Heart right ventricle (tissue), 16 donors: Measurements from ENCODE around the gene TYMS. TPM values are rescaled to one million over a fixed set of nuclear protein-coding genes. Genes with fewer than 3 reads are reported as not detected.

Experiments
- ATAC-seq, 8 donors: fragments of 200-7000 bp; cut with Tn5 transposase; one replicate each; pipeline ENCODE4 v1.9.1; 2020; ENCODE audit warnings: mild to moderate bottlenecking in 8 of 8, moderate library complexity in 8 of 8, moderate number of reproducible peaks in 1 of 8
- DNase-seq, 2 donors: peaks; one replicate each; pipeline ENCODE4 v3.0.0-alpha.2; 2020
- H3K27ac ChIP-seq, 10 donors: fragments of 200-600 bp; sonication (generic) in 2 of 10; one replicate each; pipeline versions ENCODE4 v1.5.0 to v1.8.0; 2020 to 2022; ENCODE audit warnings: mild to moderate bottlenecking in 3 of 10
- H3K27me3 ChIP-seq, 7 donors: fragments of 200-600 bp; one replicate each; pipeline ENCODE4 v1.8.0; 2021 to 2022; ENCODE audit warnings: mild to moderate bottlenecking in 2 of 7
- H3K36me3 ChIP-seq, 9 donors: fragments of 200-600 bp; sonication (generic) in 1 of 9; one replicate each; pipeline versions ENCODE4 v1.5.0 to v1.8.0; 2020 to 2022; ENCODE audit warnings: mild to moderate bottlenecking in 2 of 9
- H3K4me1 ChIP-seq, 9 donors: fragments of 200-600 bp; sonication (generic) in 1 of 9; one replicate each; pipeline versions ENCODE4 v1.5.0 to v1.8.0; 2020 to 2022; ENCODE audit warnings: mild to moderate bottlenecking in 4 of 9
- H3K4me3 ChIP-seq, 10 donors: fragments of 200-600 bp; sonication (generic) in 2 of 10; one replicate each; pipeline versions ENCODE4 v1.5.0 to v1.8.0; 2020 to 2022; ENCODE audit warnings: mild to moderate bottlenecking in 7 of 10, moderate library complexity in 2 of 10
- H3K9me3 ChIP-seq, 11 donors: fragments of 200-600 bp in 10 of 11; sonication (generic) in 2 of 11; one replicate each; pipeline versions ENCODE4 v1.5.0 to v1.8.0; 2013 to 2022; ENCODE audit warnings: mild to moderate bottlenecking in 2 of 11, control low read depth in 1 of 11, moderate library complexity in 1 of 11
- CTCF ChIP-seq, 9 donors: fragments of 200-600 bp; sonication (generic) in 2 of 9; IDR thresholded peaks; one replicate each; pipeline versions ENCODE4 v1.5.0 to v1.8.0; 2021 to 2022; ENCODE audit warnings: antibody characterized with exemption in 9 of 9, mild to moderate bottlenecking in 5 of 9, moderate library complexity in 1 of 9
- WGBS, 2 donors: extraction: QIAGEN DNeasy Blood & Tissue Kit; methylation state at CpG; one replicate each; pipeline ENCODE4 v1.1.7; 2013; ENCODE audit warnings: inconsistent platforms in 1 of 2; 5-methylcytosine and 5-hydroxymethylcytosine counted together
- intact Hi-C, 10 donors: fragments of 100-400 bp; cut with DNase I; formaldehyde crosslinking; loops; one replicate each; pipeline versions ENCODE4 v1.11.1 to v1.14.2; 2022
- polyA plus RNA-seq, 2 donors: library from polyadenylated mRNA; stranded (reverse); fragments of 200-250 nt; gene quantifications; one replicate each; pipeline ENCODE4 v1.2.3, GENCODE V29; 2013
- total RNA-seq, 10 donors: library from RNA; stranded (reverse); fragmentation: NEBNext Ultra II Directional in 3 of 10; extraction: Animal tissue kit (Norgen Biotek cat#: 25700) in 3 of 10; gene quantifications; one replicate each; pipeline versions ENCODE4 v1.2.1 to v1.2.4, GENCODE V29; 2021 to 2023
- donor health status: Arrhythmogenic right ventricular cardiomyopathy.
- donor health status: ischemic (EF 13 %, LVEDD 7.1; RV severe dilation, severe dysfunction).
- donor health status: healthy with polysubstance abuse.
- donor health status: DM: no; HTN: yes; CAD: no.
- donor health status: DM: no; HTN: no; CAD: no.
- donor health status: ischemic (EF 25% LVEDD 6.9; RV normal size, moderate dysfunction).
- donor health status: ischemic (EF 25% LVEDD 5.7; RV mildly dilated, moderate dysfunction).
- donor health status: healthy.
- donor health status: DM: yes; HTN: yes; CAD: no.
- donor health status: Ischemic cardiomyopathy.
- donor health status: ischemic (EF 35%, LVEDD 5.7; RV mildly dilated, moderate dysfunction).
- donor health status: nonischemic (EF 11% LVEDD 7.7; RV severe dilation, severe dysfunction).
- donor health status: DM: yes; HTN: yes; CAD: no.
- donor health status: PGD.
- donor health status: ischemic (EF 29% LVEDD 5.4; RV normal size, mild dysfunction).
- donor health status: nonischemic (EF 23%, LVEDD 6.1; RV moderate dilation, normal function).

The TYMS gene
- total and polyA plus RNA-seq, 12 donors: 0.80 to 16.7 (median 1.8) TPM

- ATAC-seq (no peak), DNase-seq (no peak)
- no peak overlapping the region for H3K27ac ChIP-seq
- H3K9me3 ChIP-seq: no peaks in the 10 kb centered on the region
- H3K27me3 ChIP-seq: no peaks in the 10 kb centered on the region
- intact Hi-C loops: no loop called here
- peaks cover 0 to 71% (median 4%) of the 10 kb centered on the region in 9 donors for H3K36me3 ChIP-seq
- H3K4me3 ChIP-seq: no peak overlapping the region
- TF ChIP-seq CTCF (IDR thresholded peaks at IDR 0.05): no peak
- no peaks in the 10 kb centered on the region for H3K4me1 ChIP-seq
- WGBS, 2 donors: 96 to 99% methylated on average over 4 of the region's 4 CpGs
These were observed 39.6 kb downstream of the TYMS start for GRCh38 chr18:697012-697411.

- H3K4me1 ChIP-seq: no peaks in the 10 kb centered on the region
- DNase-seq (no peak), ATAC-seq (no peak)
- H3K27ac ChIP-seq: no peak overlapping the region
- WGBS, 2 donors: 89 to 96% methylated on average over 10 of the region's 10 CpGs
- H3K9me3 ChIP-seq: no peaks in the 10 kb centered on the region
- peaks cover 0 to 63% (median 4%) of the 10 kb centered on the region in 9 donors for H3K36me3 ChIP-seq
- intact Hi-C loops: no loop called here
- H3K4me3 ChIP-seq: no peak overlapping the region
- no peaks in the 10 kb centered on the region for H3K27me3 ChIP-seq
- no peak for TF ChIP-seq CTCF (IDR thresholded peaks at IDR 0.05)
These were observed 40.3 kb downstream of the TYMS start for GRCh38 chr18:697800-698199.

- no peak for ATAC-seq
- DNase-seq: no peak
- Histone ChIP-seq H3K27ac (no peak overlapping the region), H3K4me1 (no peaks in the 10 kb centered on the region), H3K9me3 (no peaks in the 10 kb centered on the region), H3K27me3 (no peaks in the 10 kb centered on the region), H3K4me3 (no peak overlapping the region), H3K36me3 (peaks cover 0 to 41% (median 0%) of the 10 kb centered on the region in 9 donors)
- TF ChIP-seq CTCF (IDR thresholded peaks at IDR 0.05): no peak
- intact Hi-C loops: loop anchor here in 1 of 10 donors (10.0 kb wide), 1 partner anchor 79 kb away; no protein-coding TSS in a partner anchor
- 81 to 84% methylated on average over 8 of the region's 8 CpGs for WGBS, 2 donors
These were observed 45.9 kb downstream of the TYMS start for GRCh38 chr18:703213-703967.

GRCh38 chr18:706405-706804 is 49.0 kb downstream of the TYMS start:
- Histone ChIP-seq H3K9me3 (no peaks in the 10 kb centered on the region), H3K27ac (no peak overlapping the region), H3K36me3 (peaks cover 0 to 41% (median 0%) of the 10 kb centered on the region in 9 donors), H3K27me3 (no peaks in the 10 kb centered on the region), H3K4me1 (peaks cover 0 to 20% (median 11%) of the 10 kb centered on the region in 9 donors), H3K4me3 (no peak overlapping the region)
- TF ChIP-seq CTCF (IDR thresholded peaks at IDR 0.05): no peak
- intact Hi-C loops: loop anchor here in 1 of 10 donors (10.0 kb wide), 1 partner anchor 82 kb away; no protein-coding TSS in a partner anchor
- 91 to 95% methylated on average over 8 of the region's 8 CpGs for WGBS, 2 donors
- DNase-seq: no peak
- no peak for ATAC-seq
